HuH-7.5 (cell line): ENCODE measurements around the gene MXI1.
A peak's percentile ranks its signal among the peaks of the same experiment; 100 is the strongest.

Experiments
- DNase-seq: peaks from one replicate; pipeline ENCODE4 v3.0.0; 2011; ENCODE audit warnings: low spot score

The MXI1 gene

DNA sequence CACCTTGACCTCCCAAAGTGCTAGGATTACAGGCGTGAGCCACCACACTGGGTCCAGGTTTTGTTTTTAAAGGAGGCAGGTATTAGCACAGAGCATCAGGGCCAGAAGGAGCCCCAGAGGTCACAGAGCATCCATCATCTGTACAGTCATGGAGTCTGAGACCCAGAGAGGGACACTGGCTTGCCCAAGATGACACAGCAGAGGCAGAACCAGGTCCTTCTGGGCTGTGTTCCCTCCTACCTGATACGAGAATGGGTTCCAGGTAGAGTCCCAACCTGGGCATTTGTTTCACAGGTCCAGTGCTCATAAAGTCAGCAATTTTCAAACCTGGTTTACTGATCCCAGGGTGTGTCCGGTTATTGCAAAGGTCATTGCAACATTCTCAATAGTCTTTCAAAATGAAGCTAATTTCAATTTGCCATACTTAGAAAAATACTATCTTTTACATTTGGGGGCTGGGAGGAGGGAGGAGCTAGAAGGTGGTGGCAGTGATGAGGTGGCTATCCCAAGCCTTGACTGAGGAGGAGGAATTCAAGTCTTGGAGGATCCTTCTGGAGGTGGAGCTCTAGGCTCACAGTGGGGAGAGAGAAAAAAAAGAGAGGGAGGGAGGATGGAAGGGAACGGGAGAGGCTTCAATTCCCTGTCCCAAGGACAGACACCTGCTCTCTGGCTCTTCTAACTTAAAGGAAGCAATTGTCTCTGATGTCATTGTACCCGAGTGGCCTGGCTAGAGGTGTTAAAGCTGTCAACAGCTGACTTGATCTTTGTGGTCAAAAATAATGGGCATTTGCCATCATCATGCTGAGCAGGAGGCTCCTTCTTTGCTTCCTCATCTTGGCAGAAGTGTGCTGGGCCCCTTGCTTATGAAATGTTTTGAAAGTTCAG is 8.1 kb downstream of the MXI1 start:
- DNase-seq, result no peak

DNA sequence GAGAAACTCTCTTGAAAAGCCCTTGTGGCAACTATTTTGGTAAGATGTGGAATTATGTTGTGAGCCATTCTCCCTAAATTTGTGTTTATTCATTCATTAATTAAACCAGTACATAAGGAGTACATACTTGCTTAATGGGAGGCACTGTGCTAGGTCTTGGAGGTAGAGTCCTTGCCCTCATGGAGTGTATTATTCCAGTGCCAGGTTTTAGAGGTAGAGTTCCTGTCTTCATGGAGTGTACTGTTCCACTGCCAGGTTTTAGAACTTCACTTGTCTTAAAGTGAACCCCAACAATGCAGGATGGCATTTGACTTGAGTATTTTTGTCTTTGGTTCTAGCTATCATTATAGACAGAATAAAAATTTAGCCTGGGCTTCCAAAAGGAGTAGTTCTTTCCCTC is 8.8 kb downstream of the MXI1 start:
- no peak for DNase-seq

DNA sequence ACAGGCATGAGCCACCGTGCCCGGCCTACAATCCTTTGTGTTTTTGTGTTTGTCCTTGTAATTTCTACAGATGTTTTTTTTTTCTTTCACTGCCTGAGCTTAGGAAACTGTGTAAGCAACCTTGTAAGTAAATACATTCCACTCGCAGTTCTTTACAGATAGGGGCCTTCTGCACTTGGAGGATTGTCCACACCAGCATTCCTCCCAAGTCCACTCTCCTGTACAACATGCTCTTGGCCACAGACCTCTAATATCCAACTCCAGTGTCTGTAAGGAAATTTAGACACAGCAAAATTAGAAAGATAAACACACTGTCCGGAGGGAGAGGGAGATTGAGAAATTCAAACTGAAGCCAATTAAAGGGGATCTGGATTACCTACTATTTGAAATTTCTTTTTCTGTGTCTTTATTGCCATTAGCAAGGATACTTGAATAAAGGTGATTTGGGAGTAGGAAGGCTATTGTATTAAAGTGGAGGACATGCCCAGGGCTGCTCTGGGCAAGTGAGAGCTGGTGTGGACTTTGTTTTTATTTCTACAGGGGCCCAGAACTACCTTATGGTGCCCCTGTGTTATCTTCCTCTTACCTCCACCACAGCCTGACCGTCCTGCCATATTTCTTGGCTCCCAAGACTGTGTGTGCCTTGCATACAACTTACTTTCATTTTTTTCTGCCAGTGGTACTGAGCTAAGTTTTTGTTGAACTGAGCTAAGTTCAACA is 9.7 kb downstream of the MXI1 start:
- DNase-seq, result no peak

DNA sequence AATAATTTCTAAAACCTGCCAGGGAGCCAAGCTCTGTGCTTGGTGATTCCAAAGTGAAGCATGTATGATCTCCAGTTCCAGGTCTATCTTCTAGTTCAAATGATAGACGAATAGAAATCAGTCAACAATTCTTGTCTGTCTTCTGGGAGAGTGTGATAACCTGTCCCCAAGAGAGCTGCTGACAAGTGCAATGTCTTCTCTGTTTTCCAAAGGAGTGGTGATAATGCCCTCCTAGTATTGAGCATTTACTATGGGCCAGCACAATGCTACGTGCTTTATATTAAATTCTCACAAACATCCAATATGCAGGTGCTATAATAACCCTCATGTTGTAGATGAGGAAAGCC is 10.2 kb downstream of the MXI1 start:
- no peak for DNase-seq

DNA sequence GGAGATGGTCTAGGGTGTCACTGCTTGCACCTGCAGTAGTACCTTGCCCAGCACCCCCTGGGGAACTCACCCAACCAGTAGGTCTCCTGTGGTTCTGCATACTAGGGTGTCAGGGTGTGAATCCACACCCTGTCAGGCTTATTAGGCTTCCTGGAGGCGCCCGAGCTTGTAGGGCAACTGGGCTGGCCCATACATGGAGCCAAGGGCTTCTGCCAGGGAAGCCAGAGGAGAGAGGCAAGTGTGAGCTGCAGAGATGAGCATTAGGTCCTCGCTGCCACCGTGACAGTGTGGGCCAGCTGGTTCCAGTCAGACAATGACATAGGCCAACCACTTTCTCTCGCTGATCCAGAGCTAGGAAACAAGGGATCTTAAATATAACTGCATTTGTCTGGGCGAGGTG is 11.2 kb downstream of the MXI1 start:
- no peak for DNase-seq

DNA sequence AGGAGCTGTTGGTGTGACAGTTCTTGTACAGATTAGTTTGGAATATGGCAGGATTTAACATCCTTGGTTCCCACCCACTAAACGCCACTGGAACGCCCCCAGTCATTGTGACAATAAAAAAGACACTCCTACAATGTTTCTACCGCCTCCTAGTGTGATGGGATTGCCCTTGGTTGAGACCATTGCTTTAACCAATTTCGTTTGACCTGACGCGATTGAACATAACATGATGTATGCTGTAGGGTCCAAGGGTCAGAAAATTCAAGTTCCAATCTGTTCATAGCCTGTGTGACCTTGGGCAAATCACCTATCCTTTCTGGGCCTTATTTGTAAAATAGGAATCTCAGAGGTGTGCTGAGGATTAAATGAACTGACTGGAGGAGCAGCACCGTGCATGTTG is 12.5 kb downstream of the MXI1 start:
- DNase-seq, result no peak

DNA sequence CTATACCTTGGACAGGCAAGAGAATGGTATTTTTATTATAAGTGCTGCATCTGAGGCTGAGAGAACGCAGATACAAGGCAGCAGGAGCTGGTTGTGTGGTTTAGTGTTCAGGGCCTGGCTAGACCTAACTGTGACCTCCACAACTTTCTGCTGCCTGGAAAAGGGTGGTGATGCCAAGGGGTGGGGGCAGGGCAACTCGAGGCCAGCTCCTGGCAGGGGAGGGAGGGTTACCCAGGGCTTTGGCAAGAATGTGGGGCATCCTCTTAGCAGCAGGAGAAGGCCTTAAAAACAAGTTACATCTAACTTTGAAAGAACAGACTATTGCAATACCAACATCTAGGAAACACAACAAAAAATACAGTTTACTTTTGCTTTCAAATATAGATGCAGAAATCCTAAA is 13.0 kb downstream of the MXI1 start:
- DNase-seq, result no peak

DNA sequence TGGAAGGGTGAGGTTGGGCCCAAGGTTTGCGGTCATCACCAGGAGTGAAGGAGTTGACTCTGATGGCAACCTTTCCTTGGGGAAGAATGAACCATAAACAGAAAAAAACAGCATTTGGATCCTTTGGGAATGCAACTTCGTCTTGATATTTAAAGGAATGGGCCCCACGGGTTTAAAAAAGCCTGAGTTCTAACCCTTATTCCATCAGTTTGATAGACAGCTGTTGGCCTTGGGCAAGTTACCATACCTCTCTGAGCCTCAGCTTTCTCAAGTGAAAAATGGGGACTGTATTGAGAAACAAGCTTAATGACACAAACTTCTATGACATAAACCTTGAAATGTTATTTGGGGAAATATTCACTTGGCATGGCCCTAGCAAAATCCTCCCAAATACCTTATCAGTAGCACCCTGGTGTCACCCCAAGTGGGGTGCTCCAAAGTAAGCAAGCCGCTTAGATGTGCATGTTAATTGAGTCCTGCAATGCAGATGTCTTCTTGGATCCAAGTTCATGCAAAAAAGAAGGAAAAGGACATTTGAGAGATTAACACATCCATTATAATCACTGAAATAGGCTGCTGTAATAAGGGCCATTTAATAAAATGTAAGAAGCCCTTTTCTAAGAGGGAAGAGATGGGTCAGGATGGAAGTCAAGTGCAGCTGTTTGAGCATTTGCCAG is 13.8 kb downstream of the MXI1 start:
- no peak for DNase-seq

DNA sequence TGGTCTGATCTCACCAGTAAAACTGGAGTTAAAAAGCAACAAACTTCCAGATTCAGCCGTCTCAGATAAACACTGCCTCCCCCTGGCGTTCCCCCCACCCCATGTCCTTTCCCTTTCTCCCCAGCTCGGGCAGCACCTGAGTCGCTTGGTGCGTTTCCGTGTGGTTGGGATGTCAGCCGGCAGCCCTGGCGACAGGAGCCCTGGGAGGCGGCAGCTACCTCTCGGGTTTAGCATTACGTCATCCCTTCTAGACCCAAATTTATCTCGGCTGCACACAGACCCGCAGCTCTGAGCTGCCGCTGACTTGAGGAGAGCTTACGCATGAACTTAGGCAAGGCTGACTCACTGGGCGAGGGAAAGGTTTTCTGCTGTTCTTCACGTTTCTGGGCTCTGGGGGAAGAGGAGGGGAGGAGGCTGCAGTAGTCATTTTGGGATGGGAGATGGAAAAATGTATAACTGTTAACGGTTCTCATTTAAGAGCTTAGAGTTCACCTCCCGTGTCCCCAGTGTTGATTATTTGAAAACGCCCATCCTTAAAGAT is 14.4 kb downstream of the MXI1 start:
- DNase-seq, result peak; percentile 51

DNA sequence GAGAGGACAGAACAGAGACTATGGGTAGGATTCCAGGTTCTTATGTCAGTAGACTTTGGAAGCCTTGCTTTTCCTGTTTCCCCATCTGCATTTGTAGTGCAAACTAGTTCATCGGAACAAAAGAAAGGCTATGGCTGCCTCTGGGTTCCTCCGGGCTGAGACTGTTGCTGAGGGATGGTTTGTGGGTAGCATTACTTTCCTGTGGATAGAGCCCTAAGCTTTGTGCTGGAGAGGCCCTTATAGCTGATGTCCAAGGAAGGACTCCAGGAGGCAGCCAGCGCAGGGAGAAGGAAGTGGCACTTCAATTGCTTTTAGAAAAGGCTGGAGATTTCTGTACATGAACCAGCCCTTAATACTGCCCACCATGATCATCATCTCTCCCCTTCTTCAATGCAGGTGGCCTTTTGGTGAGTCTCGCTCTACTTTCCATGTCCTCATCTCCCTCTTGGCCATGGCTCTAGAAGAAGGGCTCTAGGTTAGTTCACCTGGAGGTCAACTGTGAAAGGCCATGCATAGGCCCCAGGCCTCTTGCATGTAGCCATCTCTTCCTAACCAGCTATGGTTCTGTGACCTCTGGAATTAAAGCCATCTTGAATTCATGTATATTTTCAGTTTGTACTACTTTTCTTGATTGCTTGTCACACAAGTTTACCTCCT is 15.4 kb downstream of the MXI1 start:
- no peak for DNase-seq

DNA sequence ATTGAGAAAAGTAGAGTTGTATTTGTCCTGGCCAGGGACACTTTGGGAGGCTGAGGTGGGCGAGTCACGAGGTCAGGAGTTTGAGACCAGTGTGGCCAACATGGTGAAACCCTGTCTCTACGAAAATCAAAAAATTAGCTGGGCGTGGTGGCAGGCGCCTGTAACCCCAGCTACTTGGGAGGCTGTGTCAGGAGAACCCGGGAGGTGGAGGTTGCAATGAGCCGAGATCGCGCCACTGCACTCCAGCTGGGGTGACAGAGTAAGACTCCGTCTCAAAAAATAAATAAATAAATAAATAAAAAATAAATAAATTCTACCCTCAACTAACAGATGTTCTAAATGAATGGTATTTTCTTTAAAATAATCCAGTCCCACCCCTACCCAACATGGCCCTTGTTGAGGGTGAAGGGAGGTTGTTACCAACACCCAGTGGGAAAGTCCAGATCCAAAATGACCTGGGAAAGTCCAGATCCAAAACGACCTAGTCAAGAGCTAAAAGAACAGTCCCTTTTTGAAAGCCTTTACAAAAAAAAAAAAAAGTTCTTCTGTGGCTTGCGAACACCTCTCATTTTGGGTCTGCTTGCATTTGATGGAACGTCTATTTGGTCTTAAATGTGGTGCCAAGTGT is 16.0 kb downstream of the MXI1 start:
- no peak for DNase-seq

DNA sequence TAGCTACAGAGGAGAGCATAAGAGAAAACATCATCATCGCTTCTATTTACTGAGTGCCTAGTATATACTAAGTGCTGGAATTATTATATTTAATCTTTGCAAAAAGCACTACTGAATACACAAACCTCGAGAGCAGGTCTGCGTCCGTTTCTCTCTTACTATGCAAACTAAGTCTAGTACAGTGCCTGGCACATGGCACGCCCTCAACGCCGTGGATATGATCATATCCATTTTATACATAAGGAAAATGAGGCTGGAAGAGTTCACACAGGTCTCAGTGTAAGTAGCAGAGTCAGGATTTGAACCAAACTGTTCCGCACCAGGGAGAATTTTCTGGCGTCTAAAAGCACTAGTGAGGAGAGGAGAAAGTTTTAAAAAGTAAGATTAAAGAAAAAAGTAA is 17.6 kb downstream of the MXI1 start:
- no peak for DNase-seq

DNA sequence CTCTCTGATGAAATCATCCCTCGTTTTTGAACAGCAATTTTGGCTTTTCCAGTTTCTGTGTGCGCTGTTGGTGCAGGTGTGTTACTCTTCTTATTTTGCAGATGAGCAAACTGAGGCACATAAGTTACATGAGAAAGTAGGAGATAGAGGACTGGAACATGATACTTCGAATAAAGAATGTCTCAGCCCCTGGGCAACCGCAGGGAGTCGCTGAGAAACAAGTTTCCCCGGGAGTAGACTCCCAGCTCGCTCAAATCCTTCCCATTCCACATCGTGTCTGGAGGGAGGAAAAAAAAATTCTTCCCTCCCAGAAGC is 18.0 kb downstream of the MXI1 start:
- DNase-seq, result no peak

DNA sequence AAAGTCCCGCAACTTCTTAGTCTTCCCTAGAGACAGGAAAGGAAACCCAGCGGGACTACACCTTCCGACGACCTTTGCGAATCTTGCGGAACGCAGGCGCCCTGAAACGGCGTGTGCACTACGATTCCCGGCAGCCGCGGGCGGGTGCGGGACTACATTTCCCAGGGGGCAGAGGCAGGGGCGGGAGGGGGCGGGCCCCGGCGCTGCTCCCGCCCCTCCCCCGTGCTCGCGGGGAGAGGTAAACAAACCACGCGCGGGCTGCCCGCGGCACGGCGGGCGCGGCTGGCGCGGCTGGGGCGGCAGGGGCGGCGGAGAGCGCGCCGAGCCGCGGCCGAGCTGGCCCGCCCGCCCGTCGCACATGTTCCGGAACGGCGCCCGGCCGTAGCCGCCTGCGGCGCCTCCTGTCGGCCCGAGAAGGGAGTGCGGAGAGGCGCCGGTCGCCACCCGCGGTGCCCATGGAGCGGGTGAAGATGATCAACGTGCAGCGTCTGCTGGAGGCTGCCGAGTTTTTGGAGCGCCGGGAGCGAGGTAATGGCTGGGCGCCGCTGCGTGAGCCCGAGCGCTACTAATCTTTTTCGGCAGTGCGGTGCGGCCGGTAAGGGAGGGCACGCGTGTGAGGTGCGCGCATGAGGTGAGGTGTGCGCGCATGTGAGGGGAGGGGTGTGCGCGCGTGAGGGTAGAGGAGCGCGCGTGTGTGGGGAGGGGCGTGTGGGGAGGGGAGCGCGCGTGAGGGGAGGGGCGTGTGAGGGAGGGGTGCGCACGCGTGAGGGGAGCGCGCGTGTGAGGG is 18.5 kb downstream of the MXI1 start:
- peak; percentile 81 for DNase-seq

DNA sequence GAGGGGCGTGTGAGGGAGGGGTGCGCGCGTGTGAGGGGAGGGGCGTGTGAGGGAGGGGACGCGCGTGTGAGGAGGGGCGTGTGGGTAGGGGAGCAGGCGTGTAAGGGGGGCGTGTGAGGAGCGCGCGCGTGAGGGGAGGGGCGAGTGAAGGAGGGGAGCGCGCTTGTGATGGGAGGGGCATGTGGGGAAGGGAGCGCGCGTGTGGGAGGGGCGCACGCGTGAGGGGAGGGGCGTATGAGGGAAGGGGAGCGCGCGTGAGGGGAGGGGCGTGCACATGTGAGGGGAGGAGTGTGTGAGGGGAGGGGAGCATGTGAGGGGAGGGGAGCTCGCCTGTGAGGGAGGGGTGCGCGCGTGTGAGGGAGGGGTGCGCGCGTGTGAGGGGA is 19.1 kb downstream of the MXI1 start:
- peak; percentile 81 for DNase-seq

DNA sequence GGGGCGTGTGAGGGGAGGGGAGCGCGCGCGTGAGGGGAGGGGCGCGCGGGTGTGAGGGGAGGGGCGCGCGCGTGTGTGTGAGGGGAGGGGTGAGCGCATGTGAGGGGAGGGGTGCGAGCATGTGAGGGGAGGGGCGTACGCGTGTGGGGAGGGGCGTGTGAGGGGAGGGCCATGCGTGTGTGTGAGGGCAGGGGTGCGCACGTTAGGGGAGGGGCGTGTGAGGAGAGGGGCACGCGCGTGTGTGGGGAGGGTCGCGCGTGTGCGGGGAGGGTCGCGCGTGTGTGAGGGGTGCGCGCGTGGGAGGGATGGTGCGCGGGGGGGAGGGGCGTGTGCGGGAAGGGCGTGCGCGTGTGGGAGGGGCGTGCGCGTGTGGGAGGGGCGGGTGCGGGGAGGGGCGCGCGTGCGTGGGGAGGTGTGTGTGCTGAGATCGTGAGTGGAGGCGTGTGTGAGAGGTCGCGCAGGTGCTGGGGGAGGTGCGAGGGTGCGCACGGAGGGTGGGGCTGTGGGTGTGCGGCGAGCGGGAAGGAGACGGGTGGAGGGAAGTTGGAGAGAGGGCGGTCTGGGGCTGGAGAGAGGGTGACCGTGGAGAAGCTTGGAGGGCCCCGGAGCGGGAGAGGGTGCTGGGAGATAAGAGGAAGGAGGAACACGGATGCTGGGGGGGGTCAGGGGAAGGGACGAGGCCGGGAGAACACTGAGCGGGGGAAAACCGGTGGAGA is 19.7 kb downstream of the MXI1 start:
- DNase-seq, result peak; percentile 32

DNA sequence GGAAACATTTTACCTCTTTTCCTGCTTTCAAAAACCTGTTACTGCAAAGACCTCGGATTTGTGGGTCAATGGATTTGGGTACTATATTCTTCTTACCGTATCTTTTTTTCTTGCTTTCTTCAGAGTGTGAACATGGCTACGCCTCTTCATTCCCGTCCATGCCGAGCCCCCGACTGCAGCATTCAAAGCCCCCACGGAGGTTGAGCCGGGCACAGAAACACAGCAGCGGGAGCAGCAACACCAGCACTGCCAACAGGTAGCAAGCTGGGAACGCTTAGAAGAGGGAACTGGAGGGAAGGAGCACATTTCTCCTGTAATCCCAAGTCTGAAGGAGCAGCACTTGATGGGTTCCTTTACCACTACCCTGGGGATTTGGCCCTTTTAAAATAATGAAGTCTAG is 20.7 kb downstream of the MXI1 start:
- DNase-seq, result no peak

DNA sequence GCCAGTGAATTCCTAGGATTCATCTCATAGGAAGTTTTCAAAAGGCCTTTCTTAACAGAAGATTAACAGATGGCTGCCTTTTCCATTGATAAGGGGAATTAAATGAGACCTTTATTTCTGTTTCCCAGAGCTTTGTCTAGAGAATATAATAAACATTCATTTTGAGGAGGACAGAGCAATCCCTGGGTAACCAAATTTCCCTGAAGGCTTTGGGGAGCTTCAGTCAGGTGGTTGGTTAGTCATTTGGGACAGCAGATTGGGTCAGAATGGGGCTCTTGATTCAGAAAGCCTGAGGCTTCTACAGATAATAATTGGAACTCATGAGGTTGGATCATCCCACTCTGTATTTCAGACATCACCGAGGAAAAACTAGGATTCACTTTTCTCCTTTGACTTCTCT is 21.8 kb downstream of the MXI1 start:
- no peak for DNase-seq

DNA sequence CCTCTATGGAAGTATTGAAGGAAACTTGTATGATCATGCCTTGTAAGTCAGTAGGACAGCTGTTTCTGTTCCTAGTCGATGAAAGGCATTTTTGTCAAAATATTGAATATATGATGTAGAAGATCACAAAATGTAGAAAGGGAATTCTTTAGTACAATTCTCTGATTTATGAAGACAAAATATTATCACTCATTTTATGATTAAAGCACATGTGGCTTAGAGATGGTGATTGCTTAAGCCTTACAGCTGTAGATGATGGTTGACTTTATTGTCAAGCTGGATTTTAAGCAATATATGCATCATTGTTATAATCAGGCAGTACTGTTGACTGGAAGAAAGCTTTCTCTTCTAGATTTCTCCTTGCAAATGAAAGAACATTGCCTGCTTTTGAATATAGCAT is 26.4 kb downstream of the MXI1 start:
- DNase-seq, result no peak

DNA sequence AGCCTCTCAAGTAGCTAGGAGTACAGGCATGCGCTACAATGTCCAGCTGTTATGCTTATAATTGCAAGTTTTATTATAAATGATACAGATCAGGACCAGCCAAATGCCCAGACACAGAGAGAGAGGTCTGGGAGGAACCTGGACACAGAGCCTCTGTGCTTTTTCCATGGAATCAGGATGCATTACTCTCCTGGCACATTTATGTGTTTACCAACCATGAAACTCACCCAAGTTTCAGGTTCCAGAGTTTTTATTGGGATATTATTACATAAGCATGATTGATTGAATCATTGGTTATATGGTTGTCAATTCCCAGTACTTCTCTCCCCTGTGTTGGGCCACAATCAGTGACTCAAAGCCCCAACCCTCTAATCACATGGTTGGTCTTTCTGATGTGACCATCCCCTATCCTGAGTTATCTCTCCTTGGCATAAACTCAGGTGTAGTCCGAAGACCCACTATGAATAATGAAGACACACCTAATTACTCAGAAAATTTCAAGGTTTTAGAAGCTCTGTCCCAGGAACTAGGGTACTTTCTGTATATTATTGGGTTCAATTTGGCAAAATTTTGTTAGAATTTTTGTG is 30.6 kb downstream of the MXI1 start:
- DNase-seq, result no peak
